Endodermal cell (in vitro differentiated cells): ENCODE results near the gene MYH8. TPM values are rescaled to one million over a fixed set of nuclear protein-coding genes. Genes with fewer than 3 reads are reported as not detected.

ENCODE experiments used
- DNase-seq: peaks from one replicate; pipeline ENCODE4 v3.0.0-alpha.2; 2017
- H3K27ac ChIP-seq: 2 replicates; pipeline ENCODE4 v1.5.1; 2013; ENCODE audit warnings: mild to moderate bottlenecking, low read depth, low read length, moderate library complexity
- H3K27me3 ChIP-seq: 2 replicates; pipeline ENCODE4 v1.6.1; 2013; ENCODE audit warnings: mild to moderate bottlenecking, low read length, moderate library complexity; ENCODE audit not compliant: insufficient read depth, control insufficient read depth, poor library complexity, severe bottlenecking
- H3K36me3 ChIP-seq: 2 replicates; pipeline ENCODE4 v1.7.0; 2013; ENCODE audit warnings: mild to moderate bottlenecking, low read length, moderate library complexity; ENCODE audit not compliant: control insufficient read depth, insufficient read depth
- H3K4me1 ChIP-seq: one replicate; pipeline ENCODE4 v1.7.0; 2013; ENCODE audit warnings: low read length; ENCODE audit not compliant: control insufficient read depth, insufficient read depth
- H3K4me3 ChIP-seq: 2 replicates; pipeline ENCODE4 v1.5.1; 2013; ENCODE audit warnings: mild to moderate bottlenecking, low read length, moderate library complexity
- H3K9ac ChIP-seq: 2 replicates; pipeline ENCODE4 v1.6.1; 2013; ENCODE audit warnings: mild to moderate bottlenecking, low read length, moderate library complexity; ENCODE audit not compliant: poor library complexity, severe bottlenecking; ENCODE audit errors: extremely low read depth
- H3K9me3 ChIP-seq: 2 replicates; pipeline ENCODE4 v1.6.1; 2013; ENCODE audit warnings: mild to moderate bottlenecking, low read length, moderate library complexity; ENCODE audit not compliant: control insufficient read depth
- H3K27ac Mint-ChIP-seq: 2 replicates; pipeline ENCODE4 v1.8.0; 2020; ENCODE audit warnings: mixed read lengths
- H3K27me3 Mint-ChIP-seq: 2 replicates; pipeline ENCODE4 v1.8.0; 2021; ENCODE audit warnings: mild to moderate bottlenecking, mixed read lengths; ENCODE audit not compliant: insufficient read depth
- H3K36me3 Mint-ChIP-seq: 2 replicates; pipeline ENCODE4 v1.8.0; 2020; ENCODE audit warnings: low read depth, mixed read lengths
- H3K4me1 Mint-ChIP-seq: 2 replicates; pipeline ENCODE4 v1.8.0; 2020; ENCODE audit warnings: mixed read lengths
- H3K4me3 Mint-ChIP-seq: 2 replicates; pipeline ENCODE4 v1.8.0; 2020; ENCODE audit warnings: mild to moderate bottlenecking, moderate library complexity, mixed read lengths
- H3K9me3 Mint-ChIP-seq: 2 replicates; pipeline ENCODE4 v1.8.0; 2020; ENCODE audit warnings: mild to moderate bottlenecking, mixed read lengths
- WGBS, 2 experiments: methylation state at CpG; one replicate each; pipeline versions ENCODE4 v1.1.5 to v1.1.7; 2013; ENCODE audit warnings: missing lambda C conversion rate in 2 of 2, mixed read lengths in 1 of 2; ENCODE audit not compliant: insufficient coverage in 1 of 2, insufficient read length in 1 of 2; 5-methylcytosine and 5-hydroxymethylcytosine counted together
- total RNA-seq, 2 donors: library from RNA; stranded (reverse); fragmentation: NEBNext Ultra II Directional in 1 of 2; extraction: Animal tissue kit (Norgen Biotek cat#: 25700) in 1 of 2; gene quantifications; 2 replicates in 1 of 2; 3 replicates in 1 of 2; pipeline ENCODE4 v1.2.1, GENCODE V29; 2021
- TF ChIP-seq, protein P1 (sequence below): fragments of 200-600 bp; sonication (generic); conservative IDR thresholded peaks from 2 replicates; pipeline ENCODE4 v1.5.0; 2021; ENCODE audit warnings: antibody characterized with exemption, mild to moderate bottlenecking

The MYH8 gene
- total RNA-seq, 2 donors from 2014 or later = not detected

DNA sequence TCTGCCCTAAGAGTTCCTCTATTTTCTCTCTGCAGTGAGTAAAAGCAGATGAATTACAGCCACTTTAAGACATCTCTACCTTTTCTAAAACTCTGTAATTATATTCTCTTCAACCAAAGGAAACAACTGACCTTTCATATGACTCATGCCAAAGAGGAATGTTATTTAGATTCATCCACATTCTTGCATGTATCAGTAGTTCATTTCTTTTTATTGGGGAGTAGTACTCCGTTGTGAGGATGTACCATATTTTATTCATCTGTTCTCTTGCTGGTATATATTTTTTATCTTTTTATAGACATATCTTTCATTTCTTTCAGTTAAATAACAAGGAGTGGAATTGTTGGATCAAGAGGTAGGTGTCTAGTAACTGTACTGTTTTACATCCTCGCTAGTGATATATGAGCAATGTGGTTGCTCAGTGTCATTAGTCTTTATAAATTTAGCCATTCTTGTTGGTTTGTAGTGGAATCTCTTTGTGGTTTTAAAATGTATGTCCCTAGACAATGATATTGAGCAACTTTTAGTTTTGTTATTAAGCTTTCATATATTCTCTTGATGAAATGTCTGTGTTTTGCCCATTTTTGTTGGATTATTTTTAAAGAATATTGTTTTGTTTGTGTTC is 7.8 kb upstream of the MYH8 start:
- TF ChIP-seq, protein P1, sequence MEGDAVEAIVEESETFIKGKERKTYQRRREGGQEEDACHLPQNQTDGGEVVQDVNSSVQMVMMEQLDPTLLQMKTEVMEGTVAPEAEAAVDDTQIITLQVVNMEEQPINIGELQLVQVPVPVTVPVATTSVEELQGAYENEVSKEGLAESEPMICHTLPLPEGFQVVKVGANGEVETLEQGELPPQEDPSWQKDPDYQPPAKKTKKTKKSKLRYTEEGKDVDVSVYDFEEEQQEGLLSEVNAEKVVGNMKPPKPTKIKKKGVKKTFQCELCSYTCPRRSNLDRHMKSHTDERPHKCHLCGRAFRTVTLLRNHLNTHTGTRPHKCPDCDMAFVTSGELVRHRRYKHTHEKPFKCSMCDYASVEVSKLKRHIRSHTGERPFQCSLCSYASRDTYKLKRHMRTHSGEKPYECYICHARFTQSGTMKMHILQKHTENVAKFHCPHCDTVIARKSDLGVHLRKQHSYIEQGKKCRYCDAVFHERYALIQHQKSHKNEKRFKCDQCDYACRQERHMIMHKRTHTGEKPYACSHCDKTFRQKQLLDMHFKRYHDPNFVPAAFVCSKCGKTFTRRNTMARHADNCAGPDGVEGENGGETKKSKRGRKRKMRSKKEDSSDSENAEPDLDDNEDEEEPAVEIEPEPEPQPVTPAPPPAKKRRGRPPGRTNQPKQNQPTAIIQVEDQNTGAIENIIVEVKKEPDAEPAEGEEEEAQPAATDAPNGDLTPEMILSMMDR = no peak
- peaks cover 2% of the 10 kb centered on the region for H3K27me3 Mint-ChIP-seq
- H3K36me3 Mint-ChIP-seq = no peaks in the 10 kb centered on the region
- H3K9me3 ChIP-seq = no peaks in the 10 kb centered on the region
- H3K27ac ChIP-seq = no peak overlapping the region
- no peaks in the 10 kb centered on the region for H3K27me3 ChIP-seq
- H3K9me3 Mint-ChIP-seq = peaks cover 3% of the 10 kb centered on the region
- DNase-seq = no peak
- H3K27ac Mint-ChIP-seq = no peak overlapping the region
- no peak overlapping the region for H3K4me3 Mint-ChIP-seq
- no peaks in the 10 kb centered on the region for H3K4me1 ChIP-seq
- H3K9ac ChIP-seq = no peak overlapping the region
- WGBS, 2 experiments = 86 to 100% methylated on average over 1 of the region's 2 CpGs
- H3K36me3 ChIP-seq = no peaks in the 10 kb centered on the region
- H3K4me1 Mint-ChIP-seq = no peaks in the 10 kb centered on the region
- H3K4me3 ChIP-seq = no peak overlapping the region

DNA sequence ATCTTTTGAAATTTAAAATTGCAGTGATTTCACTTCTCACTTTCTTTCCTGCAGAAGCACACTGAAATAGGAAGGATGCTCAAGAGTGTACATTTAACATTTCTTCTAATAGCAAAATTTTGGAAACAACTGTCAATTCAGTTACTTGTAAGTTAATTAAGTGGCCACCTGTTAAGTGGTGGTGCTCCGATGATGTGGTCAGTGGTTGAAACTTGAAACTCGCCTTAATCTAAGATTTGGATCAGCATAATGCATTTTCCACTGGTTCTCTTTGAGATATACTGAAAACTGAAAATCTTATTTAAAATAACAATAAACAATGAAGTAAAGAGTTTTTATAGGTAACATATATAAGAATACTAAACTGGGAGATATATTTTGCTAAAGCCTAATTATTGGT is 7.0 kb upstream of the MYH8 start:
- Histone ChIP-seq H3K36me3 (no peaks in the 10 kb centered on the region), H3K9ac (no peak overlapping the region), H3K9me3 (no peaks in the 10 kb centered on the region), H3K27ac (no peak overlapping the region), H3K4me3 (no peak overlapping the region), H3K4me1 (no peaks in the 10 kb centered on the region), H3K27me3 (no peaks in the 10 kb centered on the region)
- H3K27ac Mint-ChIP-seq = no peak overlapping the region
- no peaks in the 10 kb centered on the region for H3K36me3 Mint-ChIP-seq
- no peaks in the 10 kb centered on the region for H3K4me1 Mint-ChIP-seq
- peaks cover 3% of the 10 kb centered on the region for H3K9me3 Mint-ChIP-seq
- no peak for DNase-seq
- no peak overlapping the region for H3K4me3 Mint-ChIP-seq
- WGBS, 2 experiments = 97% methylated on average over 2 of the region's 2 CpGs; no CpG with 5 or more reads in 1 of the 2 experiments
- TF ChIP-seq, protein P1 = no peak
- H3K27me3 Mint-ChIP-seq = peaks cover 2% of the 10 kb centered on the region

DNA sequence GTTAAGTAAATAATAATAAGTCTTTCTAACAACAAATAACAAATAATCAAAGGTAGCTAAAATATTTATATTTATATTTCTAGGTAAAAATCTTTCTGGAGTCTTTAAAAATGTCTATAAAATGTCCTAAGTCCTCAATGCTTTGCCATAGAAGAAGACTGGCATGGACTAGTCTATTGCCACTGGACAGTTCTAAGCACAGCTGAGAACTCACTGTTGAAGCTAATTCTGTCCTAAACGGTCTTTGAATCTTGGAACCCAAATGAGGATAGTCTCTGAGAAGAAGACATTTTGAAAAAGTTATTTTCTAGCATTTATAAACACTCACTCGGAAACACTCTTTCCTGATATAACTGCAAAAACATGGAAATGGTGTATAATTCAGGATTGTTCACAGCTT is 539 bp downstream of the MYH8 start:
- H3K9ac ChIP-seq = no peak overlapping the region
- no peak for DNase-seq
- TF ChIP-seq, protein P1 = no peak
- no peaks in the 10 kb centered on the region for H3K36me3 Mint-ChIP-seq
- H3K9me3 Mint-ChIP-seq = no peaks in the 10 kb centered on the region
- no peaks in the 10 kb centered on the region for H3K27me3 Mint-ChIP-seq
- H3K27ac Mint-ChIP-seq = no peak overlapping the region
- H3K4me1 Mint-ChIP-seq = no peaks in the 10 kb centered on the region
- 91 to 100% methylated on average over 2 of the region's 2 CpGs for WGBS, 2 experiments
- H3K27ac ChIP-seq = no peak overlapping the region
- H3K36me3 ChIP-seq = no peaks in the 10 kb centered on the region
- H3K4me3 ChIP-seq = no peak overlapping the region
- H3K4me3 Mint-ChIP-seq = no peak overlapping the region
- H3K9me3 ChIP-seq = no peaks in the 10 kb centered on the region
- H3K4me1 ChIP-seq = no peaks in the 10 kb centered on the region
- no peaks in the 10 kb centered on the region for H3K27me3 ChIP-seq
